Fibroblast of lung (primary cell): Measurements from ENCODE around the gene PTGES3. TPM values are rescaled to one million over a fixed set of nuclear protein-coding genes. Genes with fewer than 3 reads are reported as not detected.

Source experiments
- DNase-seq, 2 donors: peaks; one replicate each; pipeline versions ENCODE4 v3.0.0 to v3.0.0-alpha.2; 2010; ENCODE audit warnings: low read depth in 2 of 2
- H2AFZ ChIP-seq: 2 replicates; pipeline ENCODE4 v1.5.1; 2012; ENCODE audit warnings: low read length, control low read depth, inconsistent platforms
- H3K27ac ChIP-seq: 2 replicates; pipeline ENCODE4 v1.5.1; 2011; ENCODE audit warnings: low read length, control low read depth; ENCODE audit not compliant: insufficient read depth
- H3K27me3 ChIP-seq: 2 replicates; pipeline ENCODE4 v1.5.1; 2011; ENCODE audit warnings: mild to moderate bottlenecking, low read length; ENCODE audit not compliant: control insufficient read depth, insufficient read depth
- H3K36me3 ChIP-seq: 2 replicates; pipeline ENCODE4 v1.5.1; 2011; ENCODE audit warnings: low read length; ENCODE audit not compliant: control insufficient read depth, insufficient read depth
- H3K4me1 ChIP-seq: 2 replicates; pipeline ENCODE4 v1.5.1; 2011; ENCODE audit warnings: low read length; ENCODE audit not compliant: control insufficient read depth, insufficient read depth; ENCODE audit errors: extremely low read depth
- H3K4me2 ChIP-seq: 2 replicates; pipeline ENCODE4 v1.5.1; 2011; ENCODE audit warnings: low read length, control low read depth; ENCODE audit not compliant: insufficient read depth; ENCODE audit errors: extremely low read depth
- H3K4me3 ChIP-seq, 4 experiments: fragments of 200-600 bp in 1 of 4; sonication (generic) in 1 of 4; replicated peaks in 1 of 4; 2 replicates each; pipeline ENCODE4 v1.5.1; 2011 to 2016; ENCODE audit warnings: low read length in 4 of 4, low read depth in 3 of 4, mild to moderate bottlenecking in 3 of 4, control low read depth in 2 of 4, inconsistent platforms in 1 of 4, mixed read lengths in 1 of 4; ENCODE audit not compliant: insufficient read depth in 1 of 4; ENCODE audit errors: control extremely low read depth in 1 of 4
- H3K79me2 ChIP-seq: 2 replicates; pipeline ENCODE4 v1.5.1; 2012; ENCODE audit warnings: mild to moderate bottlenecking, low read length, inconsistent platforms; ENCODE audit not compliant: control insufficient read depth, insufficient read depth
- H3K9ac ChIP-seq: 2 replicates; pipeline ENCODE4 v1.5.1; 2011; ENCODE audit warnings: mild to moderate bottlenecking, low read length, control low read depth; ENCODE audit not compliant: insufficient read depth
- H3K9me3 ChIP-seq: 2 replicates; pipeline ENCODE4 v1.5.1; 2012; ENCODE audit warnings: low read depth, low read length; ENCODE audit not compliant: control insufficient read depth, insufficient read depth
- H4K20me1 ChIP-seq: 2 replicates; pipeline ENCODE4 v1.5.1; 2011; ENCODE audit warnings: low read length; ENCODE audit not compliant: control insufficient read depth, insufficient read depth; ENCODE audit errors: extremely low read depth
- EZH2 ChIP-seq: IDR thresholded peaks from 2 replicates; pipeline ENCODE4 v1.5.1; 2012; ENCODE audit warnings: low read length, control low read depth, mild to moderate bottlenecking; ENCODE audit errors: missing control alignments
- polyA plus RNA-seq, 2 donors: library from polyadenylated mRNA; depleted of rRNA in 1 of 2; stranded (reverse) in 1 of 2; unstranded in 1 of 2; fragments of >200 nt; gene quantifications; 2 replicates each; pipeline ENCODE4 v1.2.1, GENCODE V29; 2011 to 2012; ENCODE audit warnings: missing spikeins in 1 of 2
- total RNA-seq: library from RNA; depleted of rRNA; stranded (reverse); fragments of >200 nt; gene quantifications from 2 replicates; pipeline ENCODE4 v1.2.1, GENCODE V29; 2014
- TF ChIP-seq, protein P1 (sequence below), 2 donors: IDR thresholded peaks in 1 of 2; conservative IDR thresholded peaks in 1 of 2; 1 replicate in 1 of 2; 2 replicates in 1 of 2; pipeline ENCODE4 v1.5.1; 2011 to 2012; ENCODE audit warnings: low read length in 2 of 2, control low read depth in 1 of 2, inconsistent platforms in 1 of 2, low read depth in 1 of 2, mild to moderate bottlenecking in 1 of 2

The PTGES3 gene
- total and polyA plus RNA-seq, 2 donors (not counting 1 experiment from before 2014, with no cell fraction given): 60.3 to 119 TPM

GRCh38 chr12:56645717-56646446 lies 42.2 kb downstream of the PTGES3 start, which contains the start of gene ATP5F1B:
ATP5F1B (minus strand) TSS chr12:56645984; CDS start chr12:56645963, 21 bp downstream.
- peak within 1 kb of the TSS; percentile 99 for H3K4me2 ChIP-seq
- peaks cover 7% of the 10 kb centered on the region for H3K4me1 ChIP-seq
- H3K36me3 ChIP-seq: peaks cover 4% of the 10 kb centered on the region
- peaks cover 39% of the 10 kb centered on the region for H3K79me2 ChIP-seq
- peak within 1 kb of the TSS; percentile 83 for H2AFZ ChIP-seq
- no peaks in the 10 kb centered on the region for H3K27me3 ChIP-seq
- no peaks in the 10 kb centered on the region for H3K9me3 ChIP-seq
- H3K27ac ChIP-seq: peak within 1 kb of the TSS; percentile 88
- peak within 1 kb of the TSS; percentile 84 for H3K9ac ChIP-seq
- TF ChIP-seq, protein P1, sequence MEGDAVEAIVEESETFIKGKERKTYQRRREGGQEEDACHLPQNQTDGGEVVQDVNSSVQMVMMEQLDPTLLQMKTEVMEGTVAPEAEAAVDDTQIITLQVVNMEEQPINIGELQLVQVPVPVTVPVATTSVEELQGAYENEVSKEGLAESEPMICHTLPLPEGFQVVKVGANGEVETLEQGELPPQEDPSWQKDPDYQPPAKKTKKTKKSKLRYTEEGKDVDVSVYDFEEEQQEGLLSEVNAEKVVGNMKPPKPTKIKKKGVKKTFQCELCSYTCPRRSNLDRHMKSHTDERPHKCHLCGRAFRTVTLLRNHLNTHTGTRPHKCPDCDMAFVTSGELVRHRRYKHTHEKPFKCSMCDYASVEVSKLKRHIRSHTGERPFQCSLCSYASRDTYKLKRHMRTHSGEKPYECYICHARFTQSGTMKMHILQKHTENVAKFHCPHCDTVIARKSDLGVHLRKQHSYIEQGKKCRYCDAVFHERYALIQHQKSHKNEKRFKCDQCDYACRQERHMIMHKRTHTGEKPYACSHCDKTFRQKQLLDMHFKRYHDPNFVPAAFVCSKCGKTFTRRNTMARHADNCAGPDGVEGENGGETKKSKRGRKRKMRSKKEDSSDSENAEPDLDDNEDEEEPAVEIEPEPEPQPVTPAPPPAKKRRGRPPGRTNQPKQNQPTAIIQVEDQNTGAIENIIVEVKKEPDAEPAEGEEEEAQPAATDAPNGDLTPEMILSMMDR (conservative IDR thresholded peaks at IDR 0.05 in 1 of 2, IDR thresholded peaks at IDR 0.05 in 1 of 2; ENCODE audit: low read depth in 1 of 2, low read length in 2 of 2): no peak
- TF ChIP-seq EZH2: no peak
- peaks cover 5% of the 10 kb centered on the region for H4K20me1 ChIP-seq
- peak; percentile 100 for DNase-seq
- peak within 1 kb of the TSS; percentile 80 to 99 (median 92) for H3K4me3 ChIP-seq

GRCh38 chr12:56645201-56645716 lies 42.8 kb downstream of the PTGES3 start:
- peak in 1 of 2 donors; percentile 26 for DNase-seq
- peaks cover 39% of the 10 kb centered on the region for H3K79me2 ChIP-seq
- H3K4me2 ChIP-seq: peak overlapping the region; percentile 99
- peak overlapping the region; percentile 88 for H3K27ac ChIP-seq
- H2AFZ ChIP-seq: no peak overlapping the region
- H3K4me3 ChIP-seq: peak overlapping the region; percentile 80 to 99 (median 92)
- H3K36me3 ChIP-seq: peaks cover 4% of the 10 kb centered on the region
- no peaks in the 10 kb centered on the region for H3K27me3 ChIP-seq
- peaks cover 5% of the 10 kb centered on the region for H4K20me1 ChIP-seq
- H3K9ac ChIP-seq: peak overlapping the region; percentile 84
- no peaks in the 10 kb centered on the region for H3K9me3 ChIP-seq
- peaks cover 7% of the 10 kb centered on the region for H3K4me1 ChIP-seq
- no peak for TF ChIP-seq EZH2
- TF ChIP-seq, protein P1 (conservative IDR thresholded peaks at IDR 0.05 in 1 of 2, IDR thresholded peaks at IDR 0.05 in 1 of 2; ENCODE audit: low read depth in 1 of 2, low read length in 2 of 2): no peak

DNA sequence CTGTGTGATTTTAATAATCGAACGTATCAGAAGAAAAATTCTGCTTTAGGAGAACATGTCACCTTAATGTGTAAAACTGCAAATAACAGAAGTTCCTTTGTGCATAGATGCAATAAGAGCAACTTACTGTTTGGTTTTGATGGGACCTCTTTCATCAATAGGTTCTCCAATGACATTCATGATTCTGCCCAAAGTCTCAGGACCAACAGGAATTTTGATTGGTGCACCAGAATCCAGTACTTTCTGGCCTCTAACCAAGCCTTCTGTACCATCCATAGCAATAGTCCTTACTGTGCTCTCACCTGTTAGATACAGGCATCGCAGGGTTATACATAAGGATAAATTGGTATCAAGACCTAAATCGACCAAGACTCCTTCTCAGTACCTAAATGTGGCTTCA lies 43.4 kb downstream of the PTGES3 start:
- Histone ChIP-seq H2AFZ (no peak overlapping the region), H3K4me1 (peaks cover 7% of the 10 kb centered on the region), H3K27me3 (no peaks in the 10 kb centered on the region), H3K9ac (peak overlapping the region; percentile 84), H4K20me1 (peaks cover 5% of the 10 kb centered on the region), H3K36me3 (peaks cover 6% of the 10 kb centered on the region), H3K27ac (peak overlapping the region; percentile 88), H3K4me3 (peak overlapping the region; percentile 80 to 99 (median 92)), H3K4me2 (peak overlapping the region; percentile 99), H3K9me3 (no peaks in the 10 kb centered on the region), H3K79me2 (peaks cover 41% of the 10 kb centered on the region)
- TF ChIP-seq EZH2: no peak
- TF ChIP-seq, protein P1 (conservative IDR thresholded peaks at IDR 0.05 in 1 of 2, IDR thresholded peaks at IDR 0.05 in 1 of 2; ENCODE audit: low read depth in 1 of 2, low read length in 2 of 2): no peak
- peak in 1 of 2 donors; percentile 29 for DNase-seq
